HG03432 (cell line): ENCODE data around the gene FCSK.
A peak's percentile ranks its signal among the peaks of the same experiment; 100 is the strongest.

Experiments
- ATAC-seq: cut with Tn5 transposase; IDR thresholded peaks from one replicate; pipeline ENCODE4 v1.9.1; 2021; ENCODE audit warnings: mild to moderate bottlenecking, moderate library complexity; ENCODE audit not compliant: unreplicated experiment

The FCSK gene

DNA sequence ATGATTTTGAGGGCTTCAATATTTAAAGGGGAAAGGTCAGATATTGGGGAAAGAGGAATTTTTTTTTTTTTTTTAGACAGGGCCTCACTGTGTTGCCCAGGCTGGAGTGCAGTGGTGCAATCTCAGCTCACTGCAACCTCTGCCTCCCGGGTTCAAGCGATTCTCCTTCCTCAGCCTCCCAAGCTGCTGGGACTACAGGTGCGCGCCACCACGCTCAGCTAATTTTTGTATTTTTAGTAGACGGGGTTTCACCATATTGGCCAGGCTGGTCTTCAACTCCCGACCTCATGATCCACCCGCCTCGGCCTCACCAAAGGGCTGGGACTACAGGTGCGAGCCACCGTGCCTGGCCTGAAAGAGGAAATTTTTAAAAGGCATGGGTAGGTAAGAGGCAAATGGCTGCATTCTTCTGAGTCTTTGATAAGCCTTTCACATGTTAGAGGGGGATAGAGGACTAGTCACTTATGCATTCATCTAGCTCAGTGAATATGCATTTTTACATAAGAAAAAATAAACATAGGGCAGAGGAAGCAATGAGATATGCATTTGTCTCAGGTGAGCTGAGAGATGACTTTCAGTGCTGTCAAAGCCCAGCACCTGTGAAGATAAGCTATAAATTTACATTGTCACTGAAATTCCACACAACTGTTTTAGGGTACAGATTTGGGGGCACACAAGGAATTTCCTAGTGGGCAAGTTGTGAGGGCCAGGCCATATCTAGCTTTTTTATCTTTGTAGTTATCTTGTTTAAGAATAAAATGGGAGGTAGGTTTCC, 1.1 kb upstream of the FCSK start:
- no peak for ATAC-seq

DNA sequence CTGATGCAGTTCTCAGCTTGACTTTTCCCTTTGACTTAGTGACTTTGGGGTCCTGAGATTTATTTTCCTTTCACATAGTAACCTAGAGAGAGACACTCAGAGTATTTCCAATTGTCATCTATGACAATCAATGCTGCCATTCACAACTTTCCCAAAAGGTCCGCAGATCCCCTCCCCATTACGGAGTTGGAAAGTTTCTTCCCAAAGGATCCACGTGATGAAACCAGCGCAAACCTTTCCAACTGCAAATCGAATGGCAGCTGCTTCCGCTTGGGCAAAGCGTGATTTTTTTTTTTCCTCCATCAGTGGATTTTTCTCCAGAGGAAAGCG, 538 bp upstream of the FCSK start:
- ATAC-seq: peak; percentile 13

DNA sequence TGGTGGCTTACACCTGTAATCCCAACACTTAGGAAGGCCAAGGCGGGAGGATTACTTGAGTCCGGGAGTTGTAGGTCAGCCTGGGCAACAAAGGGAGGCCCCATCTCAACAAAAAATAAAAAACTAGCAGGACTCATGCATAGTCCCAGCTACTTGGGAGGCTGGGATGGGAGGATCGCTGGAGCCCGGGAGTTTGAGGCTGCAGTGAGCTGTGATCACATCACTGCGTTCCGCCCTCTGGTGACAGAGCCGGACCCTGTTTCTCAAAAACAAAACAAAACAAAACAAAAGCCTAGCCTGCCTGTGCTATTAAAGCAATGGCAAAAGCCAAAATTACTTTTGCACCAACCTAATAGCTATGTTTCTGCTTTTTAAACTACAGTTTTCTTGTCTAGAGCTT, 1.5 kb downstream of the FCSK start:
- no peak for ATAC-seq

DNA sequence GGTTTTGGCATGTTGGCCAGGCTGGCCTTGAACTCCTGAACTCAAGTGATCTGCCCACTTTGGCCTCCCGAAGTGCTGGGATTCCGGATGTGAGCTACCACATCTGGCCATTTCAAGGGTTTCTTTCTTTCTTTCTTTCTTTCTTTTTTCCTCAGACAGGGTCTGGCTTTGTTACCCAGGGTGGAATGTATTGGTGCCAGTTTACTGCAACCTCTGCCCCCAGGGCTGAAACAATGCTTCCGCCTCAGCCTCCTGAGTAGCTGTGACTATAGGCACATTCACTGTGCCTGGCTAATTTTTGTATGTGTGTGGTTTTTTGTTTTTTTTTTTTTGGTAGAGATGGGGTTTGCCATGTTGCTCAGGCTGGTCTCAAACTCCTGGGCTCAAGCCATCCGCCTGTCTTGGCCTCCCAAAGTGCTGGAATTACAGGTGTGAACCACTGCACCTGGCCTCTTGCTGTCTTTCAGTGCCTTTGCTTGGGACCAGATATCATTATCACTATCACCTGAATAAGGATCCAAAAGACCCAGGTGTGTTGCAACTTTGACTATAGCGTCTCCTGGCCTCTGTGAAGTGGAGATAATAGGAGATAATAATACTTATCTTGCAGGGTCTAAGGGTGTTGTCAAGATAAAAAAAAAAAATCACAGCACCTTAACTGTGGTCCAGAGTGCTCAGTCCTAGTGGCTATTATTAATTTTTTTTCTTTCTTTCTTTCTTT, 3.2 kb downstream of the FCSK start:
- no peak for ATAC-seq

GRCh38 chr16:70460737-70461261, 6.4 kb downstream of the FCSK start:
- no peak for ATAC-seq

DNA sequence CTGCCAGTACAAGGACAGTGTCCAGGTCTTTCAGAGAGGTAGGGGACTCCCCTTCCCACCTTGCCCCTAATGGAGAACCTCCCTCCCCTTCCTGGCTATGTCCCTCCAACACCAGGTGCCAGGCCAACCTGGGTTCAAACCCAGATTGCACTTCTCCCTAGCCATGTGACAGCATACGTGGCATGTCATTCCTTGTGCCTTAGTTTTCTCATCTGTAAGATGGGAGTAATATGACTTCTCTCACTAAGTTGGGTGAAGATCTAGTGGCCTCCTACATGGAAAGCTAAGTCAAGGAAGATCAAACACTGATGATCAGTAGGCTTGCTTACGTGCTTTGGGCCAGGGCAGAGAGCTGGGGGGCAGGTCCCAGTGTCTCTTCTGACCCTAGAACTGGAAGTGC, 8.8 kb downstream of the FCSK start:
- no peak for ATAC-seq

- no peak for ATAC-seq
These were observed 11.8 kb downstream of the FCSK start for GRCh38 chr16:70465999-70466804.

GRCh38 chr16:70466805-70467076, 12.3 kb downstream of the FCSK start:
- no peak for ATAC-seq

GRCh38 chr16:70467113-70467512, 12.7 kb downstream of the FCSK start:
- ATAC-seq: no peak

DNA sequence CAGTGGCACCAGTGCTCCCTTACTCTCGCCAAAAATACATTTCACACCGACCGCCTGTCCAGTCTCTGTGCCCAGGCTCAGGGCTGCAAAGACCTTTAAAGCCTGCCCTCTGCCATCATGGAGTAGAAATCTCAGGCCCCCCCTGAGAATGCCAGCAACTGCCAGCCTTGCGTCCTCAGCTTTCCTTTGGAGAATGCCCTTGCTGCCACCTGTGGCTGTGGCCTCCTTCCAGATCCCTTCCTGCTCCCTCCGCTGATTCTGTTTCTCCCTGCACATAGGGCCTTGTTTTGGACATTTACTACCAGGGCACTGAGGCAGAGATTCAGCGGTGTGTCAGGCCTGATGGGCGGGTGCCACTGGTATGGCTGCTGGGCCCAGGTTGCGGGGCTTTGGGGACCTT, 13.2 kb downstream of the FCSK start:
- ATAC-seq: no peak

GRCh38 chr16:70468776-70469525, 14.6 kb downstream of the FCSK start:
- no peak for ATAC-seq

DNA sequence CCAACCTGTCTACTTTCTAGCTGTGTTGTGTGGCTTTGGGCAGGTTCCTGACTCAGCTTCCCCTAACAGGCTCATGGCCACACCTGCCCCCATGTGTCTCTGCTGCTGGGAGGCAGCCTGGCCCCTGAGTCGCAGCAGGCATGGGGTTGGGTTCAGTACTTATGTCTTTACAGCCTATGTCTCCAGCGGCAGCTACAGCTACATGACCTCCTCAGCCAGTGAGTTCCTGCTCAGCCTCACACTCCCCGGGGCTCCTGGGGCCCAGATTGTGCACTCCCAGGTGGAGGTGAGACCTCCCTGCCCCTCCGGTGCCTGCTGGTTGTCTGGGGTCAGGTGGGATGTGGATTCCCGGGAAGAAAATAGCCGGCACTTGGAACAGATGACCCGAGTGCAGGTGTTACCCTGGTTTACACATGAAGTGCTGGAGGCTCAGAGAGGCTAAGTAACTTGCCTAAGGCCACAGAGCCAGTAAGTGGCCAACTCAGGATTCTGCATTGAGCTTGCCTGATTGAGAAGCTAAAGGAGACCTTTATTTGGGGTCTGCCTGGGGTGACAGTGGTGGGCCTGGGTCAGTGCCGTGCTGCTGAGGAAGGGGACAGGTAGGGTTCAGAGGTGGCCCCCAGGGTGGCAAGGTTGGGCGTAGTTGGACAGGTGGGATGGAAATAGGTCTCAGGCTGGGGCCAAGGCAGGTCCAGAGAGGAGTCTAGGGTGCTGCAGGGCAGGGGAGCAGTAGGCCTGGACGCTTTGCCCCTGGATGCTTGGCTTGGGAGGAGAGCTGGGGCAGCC, 15.9 kb downstream of the FCSK start:
- no peak for ATAC-seq

DNA sequence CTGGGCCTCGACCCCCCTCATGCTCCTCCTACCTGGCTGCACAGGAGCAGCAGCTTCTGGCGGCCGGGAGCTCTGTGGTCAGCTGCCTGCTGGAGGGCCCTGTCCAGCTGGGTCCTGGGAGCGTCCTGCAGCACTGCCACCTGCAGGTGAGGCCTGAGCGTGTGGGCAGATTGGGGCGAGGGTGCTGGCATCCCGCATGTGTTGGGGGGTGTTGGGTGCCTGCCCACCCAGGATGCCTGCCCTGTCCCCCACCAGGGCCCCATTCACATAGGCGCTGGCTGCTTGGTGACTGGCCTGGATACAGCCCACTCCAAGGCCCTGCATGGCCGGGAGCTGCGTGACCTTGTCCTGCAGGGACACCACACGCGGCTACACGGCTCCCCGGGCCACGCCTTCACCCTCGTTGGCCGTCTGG, 16.5 kb downstream of the FCSK start:
- ATAC-seq: no peak

- ATAC-seq: no peak
These were observed 18.5 kb downstream of the FCSK start for GRCh38 chr16:70472786-70473433.

DNA sequence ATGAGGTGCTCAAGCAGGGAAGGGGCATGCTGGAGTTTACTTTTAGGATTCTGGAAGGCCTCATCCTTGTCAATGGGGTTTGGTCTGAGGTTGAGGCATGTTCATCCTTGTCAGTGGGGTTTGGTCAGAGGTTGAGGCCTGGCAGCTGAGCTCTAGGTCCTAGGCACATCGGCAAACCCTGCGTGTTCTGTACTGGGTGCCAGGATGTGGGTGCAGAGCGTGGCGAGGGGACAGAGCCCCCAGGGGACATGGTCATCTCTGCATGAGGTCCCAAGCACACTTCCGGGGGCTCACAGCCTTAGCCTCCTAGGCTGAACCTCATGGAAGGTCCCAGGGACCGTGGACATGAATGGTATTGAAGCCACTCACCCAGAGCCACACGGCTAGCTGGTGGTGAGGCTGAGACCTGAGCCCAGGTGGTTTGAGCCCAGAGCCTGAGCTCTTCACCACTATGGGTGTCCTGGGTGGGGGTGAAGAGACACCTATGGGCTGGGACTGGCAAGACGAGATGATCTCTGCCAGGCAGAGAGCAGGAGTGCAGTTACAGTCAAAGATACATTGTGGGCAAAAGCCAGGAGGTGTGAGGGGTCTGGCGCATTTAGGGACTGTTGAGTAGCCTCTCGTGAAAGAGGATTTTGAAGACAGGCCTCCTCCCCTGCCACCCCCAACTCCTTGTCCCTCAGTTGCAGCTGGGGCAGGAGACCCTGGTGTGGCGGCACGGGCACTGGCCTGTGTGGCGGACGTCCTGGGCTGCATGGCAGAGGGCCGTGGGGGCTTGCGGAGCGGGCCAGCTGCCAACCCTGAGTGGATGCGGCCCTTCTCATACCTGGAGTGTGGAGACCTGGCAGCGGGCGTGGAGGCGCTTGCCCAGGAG, 19.3 kb downstream of the FCSK start:
- ATAC-seq: no peak

DNA sequence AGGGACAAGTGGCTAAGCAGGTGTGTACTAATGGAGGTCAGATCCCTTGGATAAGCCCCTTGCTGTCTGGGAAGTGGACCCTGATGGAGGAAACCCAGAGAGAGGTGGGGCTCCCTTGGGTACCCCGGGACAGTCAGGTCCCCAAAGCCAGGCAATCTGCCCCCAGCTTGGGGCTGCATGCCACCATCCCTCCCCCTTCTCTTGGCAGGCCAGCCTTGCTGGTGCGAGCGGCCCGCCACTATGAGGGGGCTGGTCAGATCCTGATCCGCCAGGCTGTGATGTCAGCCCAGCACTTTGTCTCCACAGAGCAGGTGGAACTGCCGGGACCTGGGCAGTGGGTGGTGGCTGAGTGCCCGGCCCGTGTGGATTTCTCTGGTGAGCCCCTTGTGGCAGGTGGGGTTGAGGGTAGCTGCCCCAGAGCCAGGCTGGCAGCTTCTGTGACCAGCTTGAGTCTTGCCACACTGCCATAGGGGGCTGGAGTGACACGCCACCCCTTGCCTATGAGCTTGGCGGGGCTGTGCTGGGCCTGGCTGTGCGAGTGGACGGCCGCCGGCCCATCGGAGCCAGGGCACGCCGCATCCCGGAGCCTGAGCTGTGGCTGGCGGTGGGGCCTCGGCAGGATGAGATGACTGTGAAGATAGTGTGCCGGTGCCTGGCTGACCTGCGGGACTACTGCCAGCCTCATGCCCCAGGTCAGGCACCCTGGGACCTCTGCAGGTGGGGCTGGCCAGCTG, 20.1 kb downstream of the FCSK start:
- ATAC-seq: no peak

GRCh38 chr16:70475054-70475871, 20.9 kb downstream of the FCSK start:
- ATAC-seq: no peak
